ENCODE results near the gene FAU. TPM values are rescaled to one million over a fixed set of nuclear protein-coding genes. Genes with fewer than 3 reads are reported as not detected.

FAU gene
- total and polyA plus RNA-seq, 9 of the 15 experiments (the other 6 are each of a cell fraction or from before 2014, with no cell fraction given) = 433 to 1,827 (median 942) TPM

GRCh38 chr11:65095974-65096806 is 25.7 kb downstream of the FAU start, which contains the start of gene VPS51 (continued):
- TF ChIP-seq THAP7 (CRISPR knock-in tag; IDR thresholded peaks at IDR 0.05) (peak; percentile 95), NRF1 (conservative IDR thresholded peaks at IDR 0.05 in 1 of 2, IDR thresholded peaks at IDR 0.05 in 1 of 2) (peak; percentile 66 to 70), ZNF707 (CRISPR knock-in tag; conservative IDR thresholded peaks at IDR 0.05) (peak; percentile 51; the same call in 1 of the 2 replicates), RBBP5 (IDR thresholded peaks at IDR 0.05; ENCODE audit: borderline replicate concordance, insufficient read depth, low read length, poor library complexity, severe bottlenecking) (peak; percentile 95), ID3 (CRISPR knock-in tag; IDR thresholded peaks at IDR 0.05) (no peak), ID3 (tag; IDR thresholded peaks at IDR 0.05) (peak; percentile 89), PML (IDR thresholded peaks at IDR 0.05; ENCODE audit: low read length) (no peak; the same call in 1 of the 2 replicates), ZBTB11 (CRISPR knock-in tag; IDR thresholded peaks at IDR 0.05) (peak; percentile 99 to 100 (median 100)), NEUROD1 (IDR thresholded peaks at IDR 0.05; ENCODE audit: borderline replicate concordance, low read depth, low read length, partially characterized antibody) (peak; percentile 88), MAZ (CRISPR knock-in tag; conservative IDR thresholded peaks at IDR 0.05 in 1 of 2, IDR thresholded peaks at IDR 0.05 in 1 of 2) (peak; percentile 89 to 94), BRD9 (IDR thresholded peaks at IDR 0.05; ENCODE audit: low read depth, partially characterized antibody) (no peak), CREB3 (tag; conservative IDR thresholded peaks at IDR 0.05; ENCODE audit: low read depth) (no peak), POLR2B (IDR thresholded peaks at IDR 0.05; ENCODE audit: low read depth, partially characterized antibody) (peak; percentile 93), ZNF175 (CRISPR knock-in tag; IDR thresholded peaks at IDR 0.05; ENCODE audit: low read depth) (peak; percentile 68; the same call in 1 of the 2 replicates), CXXC5 (CRISPR knock-in tag; IDR thresholded peaks at IDR 0.05) (peak; percentile 88)
